H1 (cell line): ENCODE results near the gene PCNX4. TPM values are rescaled to one million over a fixed set of nuclear protein-coding genes. Genes with fewer than 3 reads are reported as not detected.

Experiments
- CTCF ChIA-PET: fragments of 300-600 bp; sonication (Branson Sonifier 250); formaldehyde crosslinking; loops from one replicate; lab custom pipeline; 2021; ENCODE audit not compliant: partially characterized antibody; lab: Charles Lee
- POLR2A ChIA-PET: fragments of 300-600 bp; sonication (Branson Sonifier 250); formaldehyde crosslinking; loops from one replicate; lab custom pipeline; 2021; ENCODE audit warnings: inconsistent platforms; ENCODE audit not compliant: partially characterized antibody; lab: Charles Lee
- DNase-seq, 2 experiments: peaks; one replicate each; pipeline versions ENCODE4 v3.0.0 to v3.0.0-alpha.2; 2010 to 2022; ENCODE audit warnings: low spot score in 2 of 2, low read depth in 1 of 2, mixed read lengths in 1 of 2
- FAIRE-seq: peaks from 2 replicates; lab custom pipeline; 2011; peaks lifted over from hg19 to GRCh38; lab: Jason Lieb, UNC
- H2AFZ ChIP-seq: 2 replicates; pipeline ENCODE4 v1.8.1; 2012; ENCODE audit warnings: low read length, inconsistent platforms
- H2AK5ac ChIP-seq: 2 replicates; pipeline ENCODE4 v1.6.1; 2013; ENCODE audit warnings: low read depth, low read length
- H2BK120ac ChIP-seq: replicated peaks from 2 replicates; pipeline ENCODE3; 2013; ENCODE audit warnings: low read depth, low read length, inconsistent platforms
- H2BK12ac ChIP-seq: 2 replicates; pipeline ENCODE4 v1.6.1; 2013; ENCODE audit warnings: low read depth, low read length
- H2BK15ac ChIP-seq: 2 replicates; pipeline ENCODE4 v1.6.1; 2013; ENCODE audit warnings: low read length
- H2BK20ac ChIP-seq: 2 replicates; pipeline ENCODE4 v1.6.1; 2013; ENCODE audit warnings: low read length
- H2BK5ac ChIP-seq: 2 replicates; pipeline ENCODE4 v1.6.1; 2013; ENCODE audit warnings: low read depth, low read length
- H3K14ac ChIP-seq: 2 replicates; pipeline ENCODE4 v1.6.1; 2013; ENCODE audit warnings: inconsistent platforms; ENCODE audit not compliant: insufficient read length
- H3K18ac ChIP-seq: 2 replicates; pipeline ENCODE4 v1.6.1; 2013; ENCODE audit warnings: low read length; ENCODE audit errors: extremely low read depth
- H3K23ac ChIP-seq: 2 replicates; pipeline ENCODE4 v1.6.1; 2013; ENCODE audit warnings: inconsistent platforms; ENCODE audit not compliant: insufficient read length
- H3K23me2 ChIP-seq: 2 replicates; pipeline ENCODE4 v1.6.1; 2013; ENCODE audit warnings: low read depth, low read length
- H3K27ac ChIP-seq: 2 replicates; pipeline ENCODE4 v1.6.1; 2011; ENCODE audit warnings: low read depth, low read length, inconsistent platforms
- H3K27me3 ChIP-seq, 4 experiments: replicated peaks in 1 of 4; 1 replicate in 1 of 4; 2 replicates in 3 of 4; pipeline versions ENCODE4 v1.6.1 to v1.8.1; 2011 to 2013; ENCODE audit warnings: low read length in 3 of 4, mild to moderate bottlenecking in 3 of 4, inconsistent platforms in 2 of 4, mixed read lengths in 2 of 4, moderate library complexity in 1 of 4; ENCODE audit not compliant: control insufficient read depth in 3 of 4, insufficient read depth in 3 of 4; ENCODE audit errors: extremely low read depth in 1 of 4
- H3K36me3 ChIP-seq, 4 experiments: 2 replicates each; pipeline versions ENCODE4 v1.6.1 to v1.8.1; 2011 to 2013; ENCODE audit warnings: mild to moderate bottlenecking in 4 of 4, low read length in 3 of 4, moderate library complexity in 2 of 4, control low read depth in 1 of 4, inconsistent platforms in 1 of 4; ENCODE audit not compliant: insufficient read depth in 4 of 4, control insufficient read depth in 2 of 4
- H3K4ac ChIP-seq: replicated peaks from 2 replicates; pipeline ENCODE3; 2013; ENCODE audit warnings: low read length, low read depth, mixed read lengths, inconsistent platforms; ENCODE audit not compliant: insufficient read length
- H3K4me1 ChIP-seq, 4 experiments: replicated peaks in 1 of 4; 1 replicate in 1 of 4; 2 replicates in 3 of 4; pipeline versions ENCODE4 v1.6.1 to v1.8.1; 2011 to 2013; ENCODE audit warnings: low read length in 3 of 4, inconsistent platforms in 2 of 4, mixed read lengths in 1 of 4; ENCODE audit not compliant: insufficient read depth in 4 of 4, control insufficient read depth in 3 of 4
- H3K4me2 ChIP-seq, 2 experiments: 2 replicates each; pipeline versions ENCODE4 v1.6.1 to v1.8.1; 2011 to 2013; ENCODE audit warnings: low read depth in 2 of 2, low read length in 2 of 2, control low read depth in 1 of 2, inconsistent platforms in 1 of 2, mild to moderate bottlenecking in 1 of 2; ENCODE audit not compliant: insufficient read depth in 1 of 2
- H3K4me3 ChIP-seq, 4 experiments: fragments of 200-600, 300-600 bp in 1 of 4; sonication (generic), shearing (Covaris generic), sonication (Bioruptor Twin) in 1 of 4; 2 replicates each; pipeline versions ENCODE4 v1.5.1 to v1.8.1; 2011 to 2016; ENCODE audit warnings: low read length in 4 of 4, low read depth in 3 of 4, control low read depth in 2 of 4, inconsistent platforms in 2 of 4, mild to moderate bottlenecking in 2 of 4, mixed read lengths in 1 of 4, moderate library complexity in 1 of 4; ENCODE audit not compliant: insufficient read depth in 2 of 4; ENCODE audit errors: extremely low read depth in 1 of 4
- H3K56ac ChIP-seq: replicated peaks from 2 replicates; pipeline ENCODE3; 2013; ENCODE audit warnings: low read depth, mild to moderate bottlenecking, mixed read lengths, low read length, inconsistent platforms; ENCODE audit not compliant: insufficient read length
- H3K79me1 ChIP-seq: 2 replicates; pipeline ENCODE4 v1.6.1; 2013; ENCODE audit warnings: low read depth, low read length, control low read depth
- H3K79me2 ChIP-seq, 2 experiments: 2 replicates each; pipeline versions ENCODE4 v1.6.1 to v1.8.1; 2012 to 2013; ENCODE audit warnings: low read length in 2 of 2, mild to moderate bottlenecking in 2 of 2, inconsistent platforms in 1 of 2; ENCODE audit not compliant: insufficient read depth in 2 of 2, control insufficient read depth in 1 of 2
- H3K9ac ChIP-seq, 4 experiments: replicated peaks in 1 of 4; 1 replicate in 1 of 4; 2 replicates in 3 of 4; pipeline versions ENCODE4 v1.6.1 to v1.8.1; 2011 to 2013; ENCODE audit warnings: low read depth in 3 of 4, low read length in 3 of 4, control low read depth in 2 of 4, mild to moderate bottlenecking in 2 of 4, moderate library complexity in 2 of 4, inconsistent platforms in 1 of 4; ENCODE audit errors: extremely low read depth in 1 of 4
- H3K9me3 ChIP-seq, 2 experiments: 2 replicates each; pipeline versions ENCODE4 v1.6.1 to v1.8.1; 2012 to 2013; ENCODE audit warnings: mild to moderate bottlenecking in 2 of 2, moderate library complexity in 2 of 2, control low read depth in 1 of 2, inconsistent platforms in 1 of 2, low read depth in 1 of 2, low read length in 1 of 2, mixed read lengths in 1 of 2; ENCODE audit not compliant: insufficient read depth in 2 of 2
- H4K20me1 ChIP-seq, 2 experiments: replicated peaks in 1 of 2; 2 replicates each; pipeline versions ENCODE3 to v1.8.1; 2011 to 2013; ENCODE audit warnings: inconsistent platforms in 2 of 2, low read length in 2 of 2, mild to moderate bottlenecking in 1 of 2; ENCODE audit not compliant: insufficient read depth in 2 of 2, control insufficient read depth in 1 of 2
- H4K5ac ChIP-seq: 2 replicates; pipeline ENCODE4 v1.6.1; 2013; ENCODE audit warnings: low read length, low read depth, mixed read lengths, inconsistent platforms; ENCODE audit not compliant: insufficient read length
- H4K8ac ChIP-seq: 2 replicates; pipeline ENCODE4 v1.8.0; 2013; ENCODE audit warnings: mild to moderate bottlenecking, moderate library complexity, low read length, inconsistent platforms; ENCODE audit not compliant: insufficient read depth; ENCODE audit errors: extremely low read depth
- H4K91ac ChIP-seq: replicated peaks from 2 replicates; pipeline ENCODE3; 2013; ENCODE audit warnings: low read length, mixed read lengths, inconsistent platforms; ENCODE audit not compliant: insufficient read length
- CHD1 ChIP-seq: IDR thresholded peaks from 2 replicates; pipeline ENCODE4 v1.6.1; 2012; ENCODE audit warnings: low read depth, low read length, improper control_type of control experiment
- KDM4A ChIP-seq: IDR thresholded peaks from one replicate; pipeline ENCODE4 v1.7.1; 2012; ENCODE audit warnings: low read depth, mild to moderate bottlenecking, moderate library complexity, low read length, inconsistent platforms; ENCODE audit not compliant: severe bottlenecking
- MAX ChIP-seq: IDR thresholded peaks from 2 replicates; pipeline ENCODE4 v1.6.1; 2012; ENCODE audit warnings: inconsistent platforms
- NANOG ChIP-seq: IDR thresholded peaks from 2 replicates; pipeline ENCODE4 v1.6.1; 2011; ENCODE audit warnings: low read length, low read depth, mild to moderate bottlenecking, inconsistent platforms; ENCODE audit not compliant: insufficient read depth, poor library complexity, severe bottlenecking
- RXRA ChIP-seq: IDR thresholded peaks from 2 replicates; pipeline ENCODE4 v1.6.1; 2011; ENCODE audit warnings: low read depth, mild to moderate bottlenecking, low read length, moderate library complexity; ENCODE audit not compliant: insufficient read depth
- SP2 ChIP-seq: IDR thresholded peaks from 2 replicates; pipeline ENCODE4 v1.6.1; 2012; ENCODE audit warnings: mild to moderate bottlenecking, low read length, inconsistent platforms
- TBP ChIP-seq: IDR thresholded peaks from 2 replicates; pipeline ENCODE4 v1.6.1; 2011; ENCODE audit warnings: low read depth, low read length, improper control_type of control experiment
- polyA plus RNA-seq, 7 experiments: library from polyadenylated mRNA; depleted of rRNA in 3 of 7; stranded (reverse) in 5 of 7; unstranded in 2 of 7; fragments of >200 nt in 5 of 7; fragments of 200-250 nt in 2 of 7; gene quantifications; 1 replicate in 5 of 7; 2 replicates in 1 of 7; 4 replicates in 1 of 7; pipeline versions ENCODE4 v1.2.1 to v1.2.3, GENCODE V29; 2011 to 2013; ENCODE audit warnings: missing spikeins in 2 of 7, mixed read lengths in 2 of 7
- total RNA-seq: library from RNA; stranded (reverse); fragmentation: NEBNext Ultra II Directional; extraction: Animal tissue kit (Norgen Biotek cat#: 25700); gene quantifications from 2 replicates; pipeline ENCODE4 v1.2.1, GENCODE V29; 2021
- TF ChIP-seq, protein P1 (sequence below): IDR thresholded peaks from 2 replicates; pipeline ENCODE4 v1.6.1; 2012; ENCODE audit warnings: low read length, inconsistent platforms

Gene PCNX4
- total and polyA plus RNA-seq, 2 of the 8 experiments (the other 6 are each of a cell fraction or from before 2014, with no cell fraction given) = 28.4 to 35.5 TPM

- FAIRE-seq = no peak
- no peak overlapping the region for H3K27ac ChIP-seq
These were observed 1.9 kb downstream of the PCNX4 start for GRCh38 chr14:60093606-60094005.

More at GRCh38 chr14:60093606-60094005, 1.9 kb downstream of the PCNX4 start:
- Histone ChIP-seq H3K23ac (no peak overlapping the region), H3K4ac (no peak overlapping the region), H2BK120ac (no peak overlapping the region), H2BK5ac (no peak overlapping the region), H2BK15ac (no peak overlapping the region), H4K91ac (no peak overlapping the region), H3K27me3 (no peaks in the 10 kb centered on the region), H4K5ac (no peak overlapping the region), H3K9me3 (no peaks in the 10 kb centered on the region), H3K79me1 (peaks cover 5% of the 10 kb centered on the region; the same call in 1 of the 2 replicates), H2BK20ac (no peak overlapping the region), H3K9ac (no peak overlapping the region), H3K4me1 (peaks cover 5 to 10% (median 9%) of the 10 kb centered on the region in 4 experiments), H3K4me2 (peak overlapping the region; percentile 88 to 89; a peak in 3 of 4 replicates), H2AK5ac (no peak overlapping the region), H2AFZ (no peak overlapping the region), H3K79me2 (peaks cover 6 to 59% of the 10 kb centered on the region in 2 experiments; a peak in 3 of 4 replicates), H4K20me1 (peaks cover 0 to 3% of the 10 kb centered on the region in 2 experiments), H3K56ac (no peak overlapping the region), H4K8ac (no peak overlapping the region), H3K18ac (no peak overlapping the region), H3K4me3 (peak overlapping the region in 2 of 4 experiments; percentile 91 to 95; a peak in 5 of 8 replicates), H3K14ac (no peak overlapping the region), H2BK12ac (no peak overlapping the region), H3K36me3 (peaks cover 0 to 9% (median 2%) of the 10 kb centered on the region in 4 experiments; a peak in 2 of 8 replicates), H3K23me2 (peaks cover 7% of the 10 kb centered on the region; the same call in 1 of the 2 replicates)
- ChIA-PET CTCF (interaction anchor here (1.7 kb wide), 1 partner anchor 14 kb away, joined by 5 read pairs; no protein-coding TSS in a partner anchor), POLR2A (interaction anchor here (1.7 kb wide), 1 partner anchor 155 kb away, joined by 5 read pairs; the partner anchor contains the start of gene PPM1A)
- TF ChIP-seq SP2 (no peak), KDM4A (no peak), RXRA (no peak), NANOG (no peak), MAX (no peak), CHD1 (no peak), TBP (no peak)
- TF ChIP-seq, protein P1, sequence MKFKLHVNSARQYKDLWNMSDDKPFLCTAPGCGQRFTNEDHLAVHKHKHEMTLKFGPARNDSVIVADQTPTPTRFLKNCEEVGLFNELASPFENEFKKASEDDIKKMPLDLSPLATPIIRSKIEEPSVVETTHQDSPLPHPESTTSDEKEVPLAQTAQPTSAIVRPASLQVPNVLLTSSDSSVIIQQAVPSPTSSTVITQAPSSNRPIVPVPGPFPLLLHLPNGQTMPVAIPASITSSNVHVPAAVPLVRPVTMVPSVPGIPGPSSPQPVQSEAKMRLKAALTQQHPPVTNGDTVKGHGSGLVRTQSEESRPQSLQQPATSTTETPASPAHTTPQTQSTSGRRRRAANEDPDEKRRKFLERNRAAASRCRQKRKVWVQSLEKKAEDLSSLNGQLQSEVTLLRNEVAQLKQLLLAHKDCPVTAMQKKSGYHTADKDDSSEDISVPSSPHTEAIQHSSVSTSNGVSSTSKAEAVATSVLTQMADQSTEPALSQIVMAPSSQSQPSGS = no peak
- no peak for DNase-seq
